HG02884 (cell line): ENCODE results near the gene KCNAB1.

Experiments used
- ATAC-seq: cut with Tn5 transposase; IDR thresholded peaks from one replicate; pipeline ENCODE4 v1.9.1; 2021; ENCODE audit warnings: mild to moderate bottlenecking, moderate library complexity; ENCODE audit not compliant: unreplicated experiment

KCNAB1 gene

DNA sequence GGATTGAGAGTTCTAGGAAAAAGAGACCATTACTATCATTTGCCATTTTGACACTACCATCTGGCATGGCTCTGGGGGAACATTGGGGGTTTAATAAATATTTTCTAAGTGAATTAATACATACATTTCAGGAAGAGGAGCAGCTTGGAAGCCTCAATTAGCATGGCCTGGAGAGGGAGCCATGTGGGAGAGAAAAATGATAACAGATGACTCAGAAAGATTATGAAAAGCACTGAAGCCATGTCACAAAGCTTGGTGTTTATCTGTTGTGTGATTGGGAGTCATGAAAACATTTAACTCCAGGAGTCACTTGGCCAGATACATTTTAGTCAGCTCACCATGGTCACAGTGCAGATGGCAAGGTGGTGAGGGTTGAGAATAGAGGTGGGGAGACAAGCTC is 313.5 kb downstream of the KCNAB1 start:
- ATAC-seq = no peak

- no peak for ATAC-seq
Observed at GRCh38 chr3:156434921-156435320, 314.5 kb downstream of the KCNAB1 start.

- no peak for ATAC-seq
Observed at GRCh38 chr3:156443079-156443478, 322.7 kb downstream of the KCNAB1 start.

GRCh38 chr3:156445117-156446090 is 325.0 kb downstream of the KCNAB1 start:
- ATAC-seq = no peak

GRCh38 chr3:156448300-156448699 is 327.9 kb downstream of the KCNAB1 start:
- ATAC-seq = peak; percentile 79

DNA sequence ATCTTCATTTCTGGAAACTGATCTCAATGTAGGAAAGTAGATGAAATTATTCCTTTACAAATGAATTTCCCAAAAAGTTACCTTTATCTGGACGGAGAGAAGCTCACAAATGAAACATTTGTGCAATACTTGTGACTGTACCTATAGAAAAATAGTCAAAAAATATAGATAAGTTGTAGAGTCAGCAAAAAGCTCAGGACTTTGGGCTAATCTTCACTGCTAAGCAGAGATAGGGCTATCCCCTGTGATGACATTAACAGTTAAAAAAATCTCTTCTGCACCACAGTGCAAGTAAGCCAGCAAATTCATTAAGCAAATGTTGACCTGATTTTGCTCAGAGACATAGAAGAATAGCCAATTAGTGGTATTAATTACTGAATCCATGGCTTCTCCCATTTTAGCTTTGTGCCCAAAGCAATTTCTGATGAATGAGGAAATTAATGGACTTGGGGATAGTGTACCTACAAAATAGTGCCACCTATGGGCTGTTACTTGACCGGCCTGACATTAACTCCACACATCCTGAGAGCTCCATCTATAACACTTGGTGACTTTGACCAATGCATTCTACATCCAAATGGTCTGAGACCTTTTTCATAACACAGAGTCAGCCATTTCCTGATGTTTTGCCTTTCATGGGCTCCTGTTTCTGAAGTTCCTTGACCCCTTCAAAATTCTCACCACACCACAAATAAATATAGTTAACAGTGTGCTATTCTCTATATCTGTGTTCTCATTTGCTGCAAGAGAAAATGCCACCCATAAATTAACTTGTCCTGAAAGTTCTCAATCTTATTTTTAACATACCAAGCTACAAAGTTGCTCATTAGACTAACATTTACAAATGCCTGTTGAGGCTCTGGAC is 329.6 kb downstream of the KCNAB1 start:
- peak; percentile 54 for ATAC-seq

GRCh38 chr3:156455839-156456238 is 335.5 kb downstream of the KCNAB1 start:
- ATAC-seq = no peak

GRCh38 chr3:156456771-156457224 is 336.4 kb downstream of the KCNAB1 start:
- no peak for ATAC-seq

GRCh38 chr3:156459434-156459833 is 339.1 kb downstream of the KCNAB1 start:
- no peak for ATAC-seq

- peak; percentile 63 for ATAC-seq
Observed at GRCh38 chr3:156460206-156460611, 339.8 kb downstream of the KCNAB1 start.

DNA sequence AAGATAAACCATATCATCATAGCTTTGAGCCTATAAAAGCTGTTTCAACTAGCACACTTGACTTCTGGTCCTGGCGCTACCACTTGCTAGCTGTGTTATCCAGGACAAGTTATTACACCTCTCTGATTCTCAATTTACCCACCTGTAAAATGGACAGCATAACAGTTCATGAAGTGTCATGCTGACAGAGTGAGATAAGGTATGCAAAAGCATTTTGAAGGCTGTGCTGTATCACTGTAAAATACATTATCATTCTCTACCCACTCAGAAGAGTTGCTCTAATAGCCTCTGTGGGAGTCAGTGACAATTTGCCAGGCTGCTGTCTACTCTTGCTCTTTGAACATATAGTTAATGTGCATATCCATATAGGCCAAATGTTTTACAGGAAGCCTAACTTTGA is 341.5 kb downstream of the KCNAB1 start:
- no peak for ATAC-seq

DNA sequence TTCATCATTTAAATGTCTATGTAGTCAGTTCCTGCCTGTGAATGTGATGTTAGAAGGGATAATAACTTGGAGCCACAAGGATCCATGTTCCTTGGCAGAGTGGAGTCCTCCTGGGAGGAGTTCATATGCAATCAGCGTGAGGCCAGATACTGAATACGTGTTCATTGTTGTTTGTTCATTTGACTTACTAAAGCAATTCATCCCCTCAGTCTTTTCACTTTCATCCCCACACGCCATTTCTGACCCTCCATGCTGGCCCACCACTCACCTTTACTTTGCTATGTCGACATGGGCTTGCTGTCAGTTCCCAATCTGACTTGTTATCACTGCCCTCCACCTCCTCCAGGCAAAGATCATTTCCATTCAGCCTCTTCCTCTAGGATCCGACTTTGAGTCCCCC is 342.7 kb downstream of the KCNAB1 start:
- ATAC-seq = no peak

DNA sequence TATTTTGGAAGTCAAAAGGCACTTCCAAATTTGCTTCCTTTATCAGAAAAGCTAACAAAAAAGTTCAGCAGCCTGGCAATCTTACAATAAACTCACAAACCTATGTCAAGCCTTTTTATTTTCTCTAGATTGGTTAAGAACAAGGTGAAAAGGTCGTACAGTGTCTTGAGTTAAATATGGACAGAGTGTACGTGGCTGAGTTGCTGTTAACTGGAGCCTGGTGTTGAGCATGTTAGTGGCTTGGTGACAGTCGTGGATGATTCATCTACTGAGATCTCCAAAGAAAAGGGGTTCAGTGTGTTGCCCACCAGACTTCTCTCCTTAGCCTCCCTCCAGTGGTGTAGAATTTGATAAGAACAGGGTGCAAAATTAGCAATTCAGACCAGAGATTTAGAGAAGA is 344.8 kb downstream of the KCNAB1 start:
- ATAC-seq = no peak

DNA sequence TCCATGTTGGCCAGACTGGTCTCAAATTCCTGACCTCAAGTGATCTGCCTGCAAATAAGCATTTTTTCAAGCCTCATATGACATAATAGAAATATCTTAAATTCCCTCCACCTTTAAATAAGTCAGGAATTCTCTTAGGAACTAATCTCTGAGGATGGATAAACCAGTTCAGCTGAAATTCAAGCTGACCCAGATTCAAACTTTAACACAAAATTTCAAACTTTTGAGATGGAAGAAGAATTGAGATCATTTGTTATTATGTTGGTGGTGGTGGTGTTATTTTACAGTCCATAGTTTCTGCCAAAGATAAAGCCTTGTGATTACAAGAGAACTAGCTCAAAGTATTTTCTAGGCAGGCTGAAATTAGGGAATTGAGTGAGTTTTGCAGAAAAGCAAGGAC is 349.1 kb downstream of the KCNAB1 start:
- ATAC-seq = no peak

DNA sequence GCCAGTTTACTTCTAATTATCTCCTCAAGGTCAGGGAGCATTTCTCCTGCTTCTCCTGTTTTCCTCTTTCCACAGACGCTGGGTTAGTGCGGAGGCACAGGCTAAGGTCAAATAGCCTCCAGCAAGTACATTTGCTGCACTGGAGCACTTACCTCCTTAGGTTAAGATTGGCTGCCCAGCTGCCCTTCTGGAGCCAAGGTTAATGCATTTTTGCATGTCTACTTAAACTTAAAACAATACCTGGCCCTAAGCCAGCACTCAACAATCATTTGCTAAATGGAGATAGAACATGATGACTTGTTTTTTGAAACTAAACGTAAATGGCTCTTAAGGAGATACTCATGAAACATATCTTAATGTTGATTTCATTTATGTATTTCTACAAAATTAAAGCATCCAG is 351.1 kb downstream of the KCNAB1 start:
- ATAC-seq = no peak

GRCh38 chr3:156472150-156472549 is 351.8 kb downstream of the KCNAB1 start:
- ATAC-seq = no peak

GRCh38 chr3:156472684-156473083 is 352.3 kb downstream of the KCNAB1 start:
- no peak for ATAC-seq

DNA sequence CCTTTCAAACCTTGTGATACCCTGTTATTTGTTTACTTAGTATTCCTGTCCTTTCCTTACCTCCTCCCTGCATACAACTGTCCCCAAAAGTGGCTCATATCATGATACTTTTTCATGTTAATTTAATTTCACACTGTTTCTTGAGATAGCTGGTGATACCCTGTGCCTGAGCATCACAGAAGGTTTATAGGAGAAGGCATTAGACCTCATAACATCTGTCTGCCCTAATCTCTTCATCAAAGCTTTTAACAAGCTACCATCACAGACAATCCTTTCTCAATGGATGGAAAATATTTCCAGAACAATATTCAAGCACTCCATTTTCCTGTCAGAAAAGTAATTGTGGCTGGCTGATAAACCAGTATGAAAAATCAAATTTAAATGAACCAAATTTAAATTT is 353.0 kb downstream of the KCNAB1 start:
- no peak for ATAC-seq

DNA sequence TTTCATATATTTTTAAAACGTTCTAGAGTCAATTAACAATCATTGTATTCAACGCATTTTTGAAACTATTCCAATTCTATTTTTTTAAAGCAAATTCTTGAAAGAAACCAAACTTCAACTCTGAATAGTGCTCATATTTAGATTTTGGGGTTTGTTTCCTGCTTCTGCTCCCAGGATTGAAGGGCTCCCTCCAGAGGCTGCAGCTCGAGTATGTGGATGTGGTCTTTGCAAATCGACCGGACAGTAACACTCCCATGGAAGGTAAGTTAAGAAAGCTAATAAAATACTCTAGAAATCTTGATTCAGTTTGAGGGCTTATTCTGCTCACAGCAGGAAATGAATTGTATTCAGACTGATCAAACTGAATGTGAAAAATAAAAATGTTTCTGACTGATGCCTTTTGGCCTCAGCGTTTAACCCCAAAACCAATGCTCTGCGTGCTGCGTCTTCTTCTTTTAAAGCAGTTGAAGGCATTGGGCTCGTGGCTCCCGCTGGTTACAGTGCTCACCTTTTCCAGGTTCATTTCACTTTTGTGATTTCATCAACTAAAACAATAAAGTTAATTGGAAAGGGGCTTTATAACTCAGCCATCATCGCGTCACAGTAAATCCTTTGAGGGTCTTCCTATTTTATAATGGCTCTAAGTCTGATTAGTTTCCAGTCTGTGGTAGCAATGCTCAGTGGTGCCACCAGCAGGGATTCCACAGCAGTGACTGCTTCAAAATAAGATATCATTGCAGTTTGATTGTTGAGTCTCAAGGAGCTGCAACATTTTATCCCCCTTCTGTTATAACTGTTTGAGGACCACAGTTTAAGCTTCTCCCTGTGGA is 354.4 kb downstream of the KCNAB1 start:
- no peak for ATAC-seq

DNA sequence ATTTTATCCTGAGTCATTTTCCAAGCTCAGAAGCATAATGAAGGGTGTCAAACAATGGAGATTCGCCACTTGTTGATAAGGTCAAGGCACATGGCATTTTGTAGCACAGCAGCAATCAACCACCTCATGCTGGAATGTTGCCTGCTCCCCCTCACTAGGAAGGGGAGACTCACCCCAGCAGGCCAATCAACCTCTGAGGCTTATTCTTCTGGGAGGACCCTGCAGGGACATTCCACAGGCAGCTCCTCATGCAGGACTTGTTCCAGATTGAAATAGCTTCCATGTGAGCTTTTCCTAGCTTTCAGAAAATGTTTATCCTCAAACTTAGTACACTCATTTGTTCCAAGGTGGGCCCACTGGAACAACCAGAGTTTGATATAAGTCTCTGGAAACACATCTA is 356.9 kb downstream of the KCNAB1 start:
- no peak for ATAC-seq

- ATAC-seq = no peak
Observed at GRCh38 chr3:156478891-156479290, 358.5 kb downstream of the KCNAB1 start.
